Transverse colon (tissue), 4 donors: ENCODE data around the gene RUNX1. TPM values are rescaled to one million over a fixed set of nuclear protein-coding genes. Genes with fewer than 3 reads are reported as not detected.

Source experiments
- DNase-seq: peaks from one replicate; pipeline ENCODE4 v3.0.0-alpha.2; 2019
- H3K27ac ChIP-seq, 4 donors: fragments of 200-600 bp; sonication (generic); 2 replicates each; pipeline ENCODE4 v1.5.1; 2016 to 2018; ENCODE audit warnings: inconsistent platforms in 4 of 4
- H3K27me3 ChIP-seq: fragments of 200-600 bp; sonication (generic); 2 replicates; pipeline ENCODE4 v1.5.1; 2017; ENCODE audit warnings: inconsistent platforms
- H3K36me3 ChIP-seq, 4 donors: fragments of 200-600 bp; sonication (generic); 2 replicates each; pipeline ENCODE4 v1.5.1; 2017 to 2019; ENCODE audit warnings: inconsistent platforms in 4 of 4
- H3K4me1 ChIP-seq, 4 donors: fragments of 200-600 bp; sonication (generic); 2 replicates each; pipeline ENCODE4 v1.5.1; 2017 to 2020; ENCODE audit warnings: inconsistent platforms in 4 of 4
- H3K4me3 ChIP-seq, 4 donors: fragments of 200-600 bp; sonication (generic); 1 replicate in 1 of 4; 2 replicates in 3 of 4; pipeline versions ENCODE4 v1.5.1 to v1.6.1; 2017 to 2019; ENCODE audit warnings: inconsistent platforms in 4 of 4
- H3K9me3 ChIP-seq, 2 donors: fragments of 200-600 bp; sonication (generic); 2 replicates each; pipeline ENCODE4 v1.5.1; 2017 to 2019; ENCODE audit warnings: inconsistent platforms in 2 of 2
- EP300 ChIP-seq: sonication (generic); formaldehyde crosslinking; IDR thresholded peaks from one replicate; pipeline ENCODE4 v1.6.1; 2017; ENCODE audit warnings: antibody characterized with exemption, low read depth
- POLR2A ChIP-seq: fragments of 450-650 bp; IDR thresholded peaks from one replicate; pipeline ENCODE4 v1.6.1; 2016; ENCODE audit warnings: antibody characterized with exemption, mild to moderate bottlenecking, moderate library complexity
- POLR2AphosphoS5 ChIP-seq, 3 donors: sonication (generic); formaldehyde crosslinking; IDR thresholded peaks; one replicate each; pipeline ENCODE4 v1.6.1; 2016; ENCODE audit warnings: antibody characterized with exemption in 3 of 3
- WGBS, 2 donors: methylation state at CpG; one replicate each; pipeline ENCODE4 v1.1.5; 2018; ENCODE audit warnings: low coverage in 1 of 2; 5-methylcytosine and 5-hydroxymethylcytosine counted together
- in situ Hi-C, 4 donors: fragments of 200-750 bp; cut with MboI; loops; one replicate each; pipeline versions ENCODE4 v1.15.0 to v1.15.1; 2017; ENCODE audit warnings: low sequenced_read_pairs in 3 of 4, low pct_ligation_motif_present in 1 of 4, low pct_unique_long_range_greater_than_20kb in 1 of 4
- intact Hi-C: fragments of 100-400 bp; cut with DNase I; formaldehyde crosslinking; loops from one replicate; pipeline ENCODE4 v1.15.1; 2023; ENCODE audit warnings: low total_unique reads
- total RNA-seq, 4 donors: library from RNA; depleted of rRNA; stranded (reverse); fragments of >200 nt; gene quantifications; one replicate each; pipeline ENCODE4 v1.1.0, GENCODE V29; 2016
- TF ChIP-seq, protein P1 (sequence below), 5 experiments: fragments of 200-600 bp in 3 of 5; fragments of 450-650 bp in 2 of 5; sonication (generic) in 3 of 5; IDR thresholded peaks; 1 replicate in 2 of 5; 2 replicates in 3 of 5; pipeline ENCODE4 v1.5.1; 2016 to 2017; ENCODE audit warnings: antibody characterized with exemption in 5 of 5, inconsistent platforms in 3 of 5, mild to moderate bottlenecking in 2 of 5, moderate library complexity in 1 of 5

RUNX1 gene
- total RNA-seq, 4 donors from 2014 or later: 8.3 to 60.1 (median 34.7) TPM

GRCh38 chr21:34754690-34755647 lies 294.1 kb downstream of the RUNX1 start:
- intact Hi-C loops: no loop called here
- TF ChIP-seq, protein P1, sequence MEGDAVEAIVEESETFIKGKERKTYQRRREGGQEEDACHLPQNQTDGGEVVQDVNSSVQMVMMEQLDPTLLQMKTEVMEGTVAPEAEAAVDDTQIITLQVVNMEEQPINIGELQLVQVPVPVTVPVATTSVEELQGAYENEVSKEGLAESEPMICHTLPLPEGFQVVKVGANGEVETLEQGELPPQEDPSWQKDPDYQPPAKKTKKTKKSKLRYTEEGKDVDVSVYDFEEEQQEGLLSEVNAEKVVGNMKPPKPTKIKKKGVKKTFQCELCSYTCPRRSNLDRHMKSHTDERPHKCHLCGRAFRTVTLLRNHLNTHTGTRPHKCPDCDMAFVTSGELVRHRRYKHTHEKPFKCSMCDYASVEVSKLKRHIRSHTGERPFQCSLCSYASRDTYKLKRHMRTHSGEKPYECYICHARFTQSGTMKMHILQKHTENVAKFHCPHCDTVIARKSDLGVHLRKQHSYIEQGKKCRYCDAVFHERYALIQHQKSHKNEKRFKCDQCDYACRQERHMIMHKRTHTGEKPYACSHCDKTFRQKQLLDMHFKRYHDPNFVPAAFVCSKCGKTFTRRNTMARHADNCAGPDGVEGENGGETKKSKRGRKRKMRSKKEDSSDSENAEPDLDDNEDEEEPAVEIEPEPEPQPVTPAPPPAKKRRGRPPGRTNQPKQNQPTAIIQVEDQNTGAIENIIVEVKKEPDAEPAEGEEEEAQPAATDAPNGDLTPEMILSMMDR (IDR thresholded peaks at IDR 0.05): no peak
- no peak for TF ChIP-seq POLR2AphosphoS5 (IDR thresholded peaks at IDR 0.05)
- TF ChIP-seq POLR2A: no peak
- TF ChIP-seq EP300: no peak
- in situ Hi-C loops: no loop called here
- Histone ChIP-seq H3K27me3 (no peaks in the 10 kb centered on the region), H3K36me3 (no peaks in the 10 kb centered on the region), H3K27ac (no peak overlapping the region), H3K4me1 (no peaks in the 10 kb centered on the region), H3K9me3 (no peaks in the 10 kb centered on the region), H3K4me3 (no peak overlapping the region)
- WGBS, 2 donors: 78 to 81% methylated on average over 10 to 19 of the region's 19 CpGs
- no peak for DNase-seq

- Histone ChIP-seq H3K4me3 (no peak overlapping the region), H3K27me3 (no peaks in the 10 kb centered on the region), H3K27ac (no peak overlapping the region), H3K36me3 (no peaks in the 10 kb centered on the region), H3K9me3 (no peaks in the 10 kb centered on the region), H3K4me1 (peaks cover 0 to 3% (median 2%) of the 10 kb centered on the region in 4 donors)
- intact Hi-C loops: loop anchor here (10.0 kb wide), 3 partner anchors 136 to 1096 kb away; no protein-coding TSS in a partner anchor
- TF ChIP-seq POLR2A (no peak), POLR2AphosphoS5 (IDR thresholded peaks at IDR 0.05) (no peak), EP300 (no peak)
- TF ChIP-seq, protein P1 (IDR thresholded peaks at IDR 0.05): no peak
- in situ Hi-C loops: loop anchor here (10.0 to 25.0 kb wide), 3 partner anchors 136 to 1088 kb away; no protein-coding TSS in a partner anchor
- 57 to 58% methylated on average over 3 of the region's 3 CpGs for WGBS, 2 donors
- no peak for DNase-seq
These were observed 300.2 kb downstream of the RUNX1 start for GRCh38 chr21:34748862-34749261.

DNA sequence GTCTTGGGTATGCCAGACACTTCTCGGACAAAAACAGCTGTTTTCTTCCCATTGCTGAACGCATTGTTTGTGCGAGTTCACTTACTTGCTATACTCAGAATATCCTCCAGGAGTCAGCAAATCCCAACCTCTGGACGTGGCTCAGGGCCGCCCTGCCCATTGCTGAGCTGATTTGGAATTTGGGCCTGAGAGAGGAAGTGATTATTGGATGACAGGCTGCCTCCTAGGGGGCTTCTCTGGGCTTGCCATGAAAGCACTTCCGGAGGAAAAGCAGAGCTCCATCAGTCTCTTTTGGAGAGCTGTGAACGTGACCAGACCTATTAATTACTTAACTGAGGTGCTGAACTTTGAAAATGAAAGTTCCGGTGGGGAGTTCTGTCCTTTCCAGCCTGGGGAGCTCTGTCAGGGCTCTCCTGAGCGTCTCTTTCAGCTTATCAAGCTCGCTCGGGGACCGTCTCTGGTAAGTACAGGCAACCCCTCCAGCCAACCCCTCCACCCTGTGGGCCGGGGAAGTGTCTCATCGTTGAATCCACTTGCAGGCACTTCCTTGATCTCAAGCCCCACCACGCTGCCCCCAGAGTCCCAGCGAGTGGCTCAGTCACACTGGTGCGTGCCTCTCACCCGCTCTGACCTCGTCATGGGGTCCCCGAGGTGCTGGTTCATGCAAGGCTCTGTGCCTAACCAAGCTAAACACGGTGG lies 303.4 kb downstream of the RUNX1 start:
- in situ Hi-C loops: loop anchor here (10.0 to 25.0 kb wide), 3 partner anchors 139 to 1092 kb away; no protein-coding TSS in a partner anchor
- no peaks in the 10 kb centered on the region for H3K9me3 ChIP-seq
- TF ChIP-seq, protein P1 (IDR thresholded peaks at IDR 0.05): peak; percentile 83 to 93 (median 86)
- TF ChIP-seq POLR2AphosphoS5 (IDR thresholded peaks at IDR 0.05) (no peak), EP300 (no peak)
- H3K4me3 ChIP-seq: no peak overlapping the region
- H3K27me3 ChIP-seq: no peaks in the 10 kb centered on the region
- H3K4me1 ChIP-seq: peaks cover 0 to 8% (median 2%) of the 10 kb centered on the region in 4 donors
- H3K27ac ChIP-seq: no peak overlapping the region
- intact Hi-C loops: loop anchor here (10.0 kb wide), 3 partner anchors 139 to 1099 kb away; no protein-coding TSS in a partner anchor
- DNase-seq: peak; percentile 65
- no peaks in the 10 kb centered on the region for H3K36me3 ChIP-seq
- WGBS, 2 donors: 4 to 53% methylated on average over 3 to 21 of the region's 21 CpGs

GRCh38 chr21:34744801-34745200 lies 304.3 kb downstream of the RUNX1 start:
- in situ Hi-C loops: loop anchor here (10.0 to 25.0 kb wide), 3 partner anchors 140 to 1092 kb away; no protein-coding TSS in a partner anchor
- H3K4me3 ChIP-seq: no peak overlapping the region
- 20% methylated on average over 3 of the region's 3 CpGs; no CpG with 5 or more reads in 1 of the 2 donors for WGBS, 2 donors

More at GRCh38 chr21:34744801-34745200, 304.3 kb downstream of the RUNX1 start:
- intact Hi-C loops: loop anchor here (5.0 to 10.0 kb wide), 4 partner anchors 140 to 1282 kb away; no protein-coding TSS in a partner anchor
- TF ChIP-seq, protein P1 (IDR thresholded peaks at IDR 0.05): no peak
- no peak for TF ChIP-seq EP300
- TF ChIP-seq POLR2A: no peak
- TF ChIP-seq POLR2AphosphoS5 (IDR thresholded peaks at IDR 0.05): no peak
- Histone ChIP-seq H3K27ac (no peak overlapping the region), H3K36me3 (no peaks in the 10 kb centered on the region), H3K9me3 (no peaks in the 10 kb centered on the region), H3K27me3 (no peaks in the 10 kb centered on the region), H3K4me1 (peaks cover 0 to 8% (median 2%) of the 10 kb centered on the region in 4 donors)
- DNase-seq: no peak
